HG02970 (cell line): ENCODE results near the gene ALDH1L1.

Experiments used
- ATAC-seq: cut with Tn5 transposase; IDR thresholded peaks from one replicate; pipeline ENCODE4 v1.9.1; 2021; ENCODE audit warnings: mild to moderate bottlenecking, moderate library complexity, moderate number of reproducible peaks; ENCODE audit not compliant: unreplicated experiment, low FRiP score

ALDH1L1 gene

GRCh38 chr3:126135406-126136076, 44.8 kb downstream of the ALDH1L1 start:
- no peak for ATAC-seq

GRCh38 chr3:126135071-126135405, 45.3 kb downstream of the ALDH1L1 start:
- ATAC-seq: no peak

- no peak for ATAC-seq
Measured at GRCh38 chr3:126134219-126134975, 46.0 kb downstream of the ALDH1L1 start.

DNA sequence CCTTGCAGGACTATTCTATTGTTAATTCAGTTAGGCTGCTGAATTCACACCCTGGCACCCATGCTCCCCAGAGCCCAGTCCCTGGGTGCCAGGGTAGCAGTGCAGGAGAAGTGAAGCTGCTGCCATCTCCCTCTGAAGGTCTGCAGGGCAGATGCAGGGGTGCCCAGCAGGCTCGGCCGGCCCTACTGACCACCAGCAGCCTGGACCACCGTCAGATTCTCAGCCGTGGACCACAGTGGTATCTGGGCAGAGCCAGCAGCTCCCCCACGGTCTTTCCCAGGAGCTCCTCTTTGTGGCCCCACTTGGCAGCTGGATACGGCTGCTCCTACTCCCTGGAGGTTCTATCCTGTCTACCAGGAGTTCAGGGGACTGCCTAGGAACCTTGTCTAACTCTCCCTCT, 46.8 kb downstream of the ALDH1L1 start:
- ATAC-seq: no peak

DNA sequence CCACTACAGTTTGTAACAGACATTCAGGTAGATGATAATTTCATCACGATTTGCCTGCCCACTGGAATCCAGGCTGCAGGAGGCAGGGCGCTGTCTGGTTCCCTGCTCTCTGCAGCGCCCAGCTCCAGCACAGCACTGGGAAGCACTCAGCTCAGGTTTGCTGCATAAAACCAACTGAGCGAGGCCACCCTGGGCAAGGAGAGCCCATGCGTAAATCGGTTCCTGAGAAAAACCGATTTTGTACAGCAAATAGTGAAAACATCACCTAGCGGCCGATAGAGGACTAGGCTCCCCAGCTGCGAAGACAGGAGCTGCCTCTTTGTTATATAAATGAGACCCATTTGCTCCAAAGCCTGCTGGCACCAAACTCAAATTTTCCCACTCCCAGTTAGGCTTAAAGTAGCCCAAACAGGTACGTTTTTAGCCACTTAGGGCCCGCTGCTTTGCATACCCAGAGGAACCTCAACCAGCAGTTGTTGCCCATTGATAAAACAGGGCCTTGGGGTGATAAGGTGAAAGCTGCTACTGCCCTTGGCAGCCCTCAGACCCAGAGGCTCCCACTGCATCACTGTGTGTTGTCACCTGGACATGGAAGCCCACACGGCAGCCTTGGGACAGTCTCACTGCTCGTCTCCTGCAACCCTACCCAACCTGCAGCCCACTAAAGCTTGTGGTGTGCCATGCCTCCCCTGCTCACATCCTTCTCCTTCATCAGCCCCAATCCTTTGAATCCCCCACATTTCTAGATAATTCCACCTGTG, 47.5 kb downstream of the ALDH1L1 start:
- ATAC-seq: no peak

GRCh38 chr3:126131881-126132750, 48.3 kb downstream of the ALDH1L1 start:
- no peak for ATAC-seq

DNA sequence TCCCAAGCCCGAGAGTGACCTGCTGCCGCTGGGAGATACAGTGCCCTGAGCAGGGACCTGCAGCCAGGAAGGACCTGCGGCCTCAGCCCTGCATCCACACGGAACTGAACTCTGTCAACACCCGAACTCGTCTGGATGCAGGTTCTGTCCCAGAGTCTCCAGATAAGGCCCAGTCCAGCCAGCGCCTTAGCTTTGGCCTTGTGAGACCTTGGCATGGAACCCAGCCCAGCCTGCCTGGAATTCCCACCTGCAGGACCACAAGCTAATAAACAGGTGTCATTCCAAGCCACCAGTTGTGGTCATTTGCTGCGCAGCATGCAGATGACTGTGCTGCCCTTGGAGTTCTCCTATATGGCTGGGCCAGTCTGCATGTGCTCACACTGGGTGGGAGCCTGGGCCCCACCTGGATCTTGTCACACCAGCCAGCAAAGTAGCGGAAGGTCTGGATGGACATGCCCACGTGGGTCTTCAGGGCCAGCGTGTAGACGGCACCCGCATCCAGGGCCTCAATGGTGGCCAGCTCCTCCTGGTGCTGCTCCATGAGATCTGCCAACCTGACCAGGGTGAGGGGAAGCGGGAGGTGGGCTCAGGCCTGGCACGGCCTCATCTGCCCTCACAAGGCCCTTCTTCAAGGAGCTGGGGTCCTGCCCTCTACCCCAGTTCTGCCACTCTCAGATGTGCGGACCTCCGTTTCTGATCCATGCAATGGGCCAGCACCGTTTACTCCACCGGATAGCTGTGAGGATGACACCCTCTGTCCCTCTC, 49.2 kb downstream of the ALDH1L1 start:
- ATAC-seq: no peak

- ATAC-seq: no peak
Measured at GRCh38 chr3:126130081-126130855, 50.1 kb downstream of the ALDH1L1 start.

- ATAC-seq: no peak
Measured at GRCh38 chr3:126129398-126129891, 50.9 kb downstream of the ALDH1L1 start.

DNA sequence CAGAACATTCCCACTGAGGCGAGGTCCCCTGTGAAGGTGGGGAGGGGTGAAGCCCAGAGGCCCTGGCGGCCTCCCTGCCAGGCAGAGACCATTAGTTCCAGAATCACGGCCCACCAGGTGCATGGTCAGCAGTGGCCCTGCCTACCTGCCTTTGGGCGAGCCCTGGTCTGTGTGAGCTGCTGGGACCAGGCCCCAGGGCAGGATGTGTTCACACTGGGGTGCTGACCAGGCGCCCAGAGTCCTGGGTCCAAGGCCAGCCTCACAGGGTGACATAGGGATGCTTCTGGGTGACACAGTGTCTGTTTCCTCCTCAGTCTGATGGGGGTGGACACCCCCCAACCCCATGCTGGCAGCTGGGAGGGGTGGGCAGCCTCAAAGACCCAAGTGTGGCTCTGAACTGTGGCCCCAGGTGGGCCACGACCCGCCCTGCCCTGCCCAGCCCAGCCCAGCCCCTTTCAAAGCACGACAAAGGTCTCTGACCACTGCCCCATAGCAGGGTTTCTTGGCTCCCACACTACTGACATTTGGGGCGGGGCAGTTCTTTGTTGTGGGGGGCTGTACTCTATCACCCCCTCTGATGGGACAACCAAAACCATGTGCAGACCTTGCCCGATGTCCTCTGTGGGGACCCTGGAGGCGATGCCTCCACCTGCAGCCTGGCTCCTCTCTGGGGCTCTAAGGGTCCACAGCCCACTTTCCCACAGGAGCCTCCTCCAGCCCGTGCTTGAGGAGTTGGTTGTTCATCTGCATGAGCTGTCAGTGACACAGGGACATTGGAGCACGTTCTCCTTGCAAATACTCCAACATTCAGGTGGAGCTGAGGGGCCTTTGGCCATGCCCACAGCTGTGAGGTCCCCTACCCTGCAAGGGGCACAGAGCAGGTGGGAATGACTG, 51.6 kb downstream of the ALDH1L1 start:
- ATAC-seq: no peak

DNA sequence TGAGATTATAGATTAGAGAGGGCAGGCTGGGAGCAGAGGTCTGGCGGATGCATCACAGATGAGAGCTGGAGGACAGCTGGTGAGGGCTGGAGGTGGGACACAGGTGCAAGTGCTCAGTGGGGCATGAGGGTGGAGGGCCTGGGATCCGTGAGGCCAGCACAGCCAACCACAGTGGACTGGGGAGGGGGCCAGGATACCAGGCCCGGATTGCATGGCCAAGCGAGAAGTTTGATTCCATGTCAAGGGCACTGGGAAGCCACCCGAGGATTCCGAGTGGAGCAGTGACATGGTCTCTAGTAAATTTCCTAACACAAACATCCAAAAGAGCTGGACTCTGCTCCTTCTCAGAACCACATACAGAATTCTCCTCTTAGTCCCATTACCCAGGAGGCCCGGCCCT, 52.5 kb downstream of the ALDH1L1 start:
- no peak for ATAC-seq

DNA sequence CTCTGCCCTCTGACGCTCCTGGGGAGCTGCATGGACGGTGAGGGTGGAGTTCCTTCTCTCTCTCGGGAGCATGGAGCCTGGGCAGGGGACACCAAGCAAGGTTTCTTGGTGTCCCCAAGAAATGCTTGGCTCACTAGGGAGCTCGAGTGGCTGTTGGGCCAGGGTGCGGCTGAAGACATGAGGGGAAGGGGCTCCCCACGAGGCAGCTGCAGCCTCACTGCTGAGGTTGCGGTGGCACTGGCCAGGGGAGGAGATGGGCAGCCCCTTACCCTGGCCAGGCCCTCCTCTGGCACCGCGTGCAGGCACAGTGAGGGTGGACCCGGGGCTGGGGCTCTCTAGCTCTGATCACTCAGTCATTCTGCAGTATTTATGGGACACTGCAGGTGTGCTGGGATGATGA, 52.9 kb downstream of the ALDH1L1 start:
- no peak for ATAC-seq

GRCh38 chr3:126126811-126127431, 53.5 kb downstream of the ALDH1L1 start:
- ATAC-seq: no peak

DNA sequence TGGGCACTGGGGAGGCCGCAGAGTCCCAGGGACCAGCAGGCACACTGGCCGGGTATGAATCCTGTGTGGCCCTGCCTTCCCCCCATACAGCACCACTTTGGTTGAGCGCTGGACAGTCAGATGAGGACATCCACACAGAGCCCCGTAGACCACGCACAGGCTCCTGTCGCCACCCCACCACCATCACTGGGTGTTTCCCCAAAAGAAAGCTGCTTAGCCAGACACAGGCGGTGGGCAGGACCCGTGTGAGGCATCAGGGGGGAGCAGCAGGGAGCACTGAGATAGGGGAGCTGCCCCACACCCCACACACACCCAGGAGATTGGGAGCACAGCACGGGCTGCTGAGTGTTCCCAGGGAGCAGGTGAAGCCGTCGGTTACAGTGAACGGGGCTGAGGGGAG, 54.1 kb downstream of the ALDH1L1 start:
- ATAC-seq: no peak

DNA sequence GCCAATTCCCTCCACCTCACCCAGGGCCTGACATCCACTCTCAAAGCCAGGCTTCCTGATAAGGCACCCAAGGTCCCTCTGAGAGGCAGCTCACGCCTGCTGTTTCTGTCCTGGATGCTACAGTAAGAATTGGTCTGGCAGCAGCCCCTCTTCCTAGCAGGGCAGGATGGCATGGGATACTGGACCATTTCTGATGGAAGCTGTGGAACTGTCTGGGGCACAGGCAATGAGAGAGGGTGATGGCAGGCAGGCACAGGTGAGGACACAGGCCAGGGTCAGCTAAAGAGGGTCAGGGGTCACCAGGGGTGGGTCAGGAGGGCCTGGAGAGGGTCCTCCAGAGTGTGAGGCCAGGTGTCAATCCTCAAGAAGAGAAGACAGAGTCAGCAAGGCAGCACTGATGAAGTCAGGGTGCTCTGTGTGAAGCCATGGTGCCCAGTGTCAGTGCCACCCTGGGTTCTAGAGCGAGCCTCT, 54.6 kb downstream of the ALDH1L1 start:
- no peak for ATAC-seq

DNA sequence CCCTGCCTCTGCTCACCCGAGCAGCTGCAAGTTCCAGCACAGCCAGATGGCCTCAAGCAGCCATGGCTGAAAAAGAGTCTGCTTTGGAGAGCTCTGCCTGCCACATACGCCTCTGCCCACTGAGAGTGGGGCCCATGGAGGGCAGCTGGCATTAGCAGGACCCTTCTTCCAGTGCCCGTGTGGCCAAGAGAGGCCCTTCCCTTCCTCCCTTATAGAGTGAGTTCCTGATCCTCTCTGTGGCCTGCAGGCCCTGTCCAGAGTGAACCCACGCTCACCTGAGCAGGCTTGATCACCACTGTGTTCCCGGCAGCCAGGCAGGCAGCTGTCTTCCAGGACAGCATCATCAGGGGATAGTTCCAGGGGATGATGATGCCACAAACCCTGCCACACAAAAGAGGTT, 55.0 kb downstream of the ALDH1L1 start:
- no peak for ATAC-seq

GRCh38 chr3:126124896-126125295, 55.5 kb downstream of the ALDH1L1 start:
- no peak for ATAC-seq
